Osteoblast (primary cell): Measurements from ENCODE around the gene ZNF784. TPM values are rescaled to one million over a fixed set of nuclear protein-coding genes. Genes with fewer than 3 reads are reported as not detected.

Experiments used
- DNase-seq: peaks from one replicate; pipeline ENCODE4 v3.0.0; 2011; ENCODE audit warnings: low spot score, mixed read lengths; ENCODE audit not compliant: insufficient read length; ENCODE audit errors: missing footprints
- H2AFZ ChIP-seq: 2 replicates; pipeline ENCODE4 v1.6.0; 2011; ENCODE audit warnings: mild to moderate bottlenecking, low read length
- H3K27ac ChIP-seq: 2 replicates; pipeline ENCODE4 v1.5.1; 2011; ENCODE audit warnings: mild to moderate bottlenecking, low read depth, low read length, moderate library complexity
- H3K27me3 ChIP-seq: 2 replicates; pipeline ENCODE4 v1.6.0; 2012; ENCODE audit warnings: mild to moderate bottlenecking, control low read depth, inconsistent platforms, low read length, moderate library complexity; ENCODE audit not compliant: insufficient read depth
- H3K36me3 ChIP-seq: 2 replicates; pipeline ENCODE4 v1.5.1; 2011; ENCODE audit warnings: mild to moderate bottlenecking, low read length, control low read depth, moderate library complexity; ENCODE audit not compliant: insufficient read depth
- H3K4me1 ChIP-seq: 2 replicates; pipeline ENCODE4 v1.5.1; 2011; ENCODE audit warnings: mild to moderate bottlenecking, low read length, control low read depth, moderate library complexity; ENCODE audit not compliant: insufficient read depth
- H3K4me2 ChIP-seq: 2 replicates; pipeline ENCODE4 v1.6.0; 2011; ENCODE audit warnings: mild to moderate bottlenecking, low read length; ENCODE audit not compliant: insufficient read depth
- H3K4me3 ChIP-seq: fragments of 200-600 bp; sonication (generic); 3 replicates; pipeline ENCODE4 v1.5.1; 2012; ENCODE audit warnings: mild to moderate bottlenecking, low read length, inconsistent platforms; ENCODE audit not compliant: insufficient read depth
- H3K79me2 ChIP-seq: 2 replicates; pipeline ENCODE4 v1.6.0; 2012; ENCODE audit warnings: mild to moderate bottlenecking, low read length, control low read depth, inconsistent platforms; ENCODE audit not compliant: insufficient read depth
- H3K9me3 ChIP-seq: 2 replicates; pipeline ENCODE4 v1.5.1; 2011; ENCODE audit warnings: low read depth, low read length, control low read depth
- H4K20me1 ChIP-seq: 2 replicates; pipeline ENCODE4 v1.6.0; 2012; ENCODE audit warnings: mild to moderate bottlenecking, low read length, control low read depth; ENCODE audit not compliant: insufficient read depth
- CTCF ChIP-seq: IDR thresholded peaks from 2 replicates; pipeline ENCODE4 v1.5.1; 2011; ENCODE audit warnings: mild to moderate bottlenecking, low read depth, low read length, moderate library complexity; ENCODE audit errors: extremely low read depth
- total RNA-seq: library from RNA; depleted of rRNA; stranded (reverse); fragments of >200 nt; gene quantifications from 2 replicates; pipeline ENCODE4 v1.2.3, GENCODE V29; 2012

The ZNF784 gene
- total RNA-seq, 1 donor: 8.7 TPM

- Histone ChIP-seq H3K36me3 (peaks cover 11% of the 10 kb centered on the region), H3K9me3 (peaks cover 6% of the 10 kb centered on the region), H3K27ac (peak within 1 kb of the TSS; percentile 89), H3K79me2 (peaks cover 52% of the 10 kb centered on the region), H3K27me3 (no peaks in the 10 kb centered on the region), H2AFZ (peak within 1 kb of the TSS; percentile 85), H4K20me1 (peaks cover 23% of the 10 kb centered on the region), H3K4me3 (peak within 1 kb of the TSS; percentile 97), H3K4me2 (peak within 1 kb of the TSS; percentile 100), H3K4me1 (peaks cover 16% of the 10 kb centered on the region)
- DNase-seq: peak; percentile 98
- peak; percentile 92 for TF ChIP-seq CTCF
Observed at GRCh38 chr19:55605637-55606470, 18.5 kb downstream of the ZNF784 start, which contains the start of gene ZNF865. TSS of gene ZNF865 (plus strand) at chr19:55605647. CDS start at chr19:55613619, 7,972 bp downstream.

- Histone ChIP-seq H3K4me1 (peaks cover 19% of the 10 kb centered on the region), H3K79me2 (peaks cover 51% of the 10 kb centered on the region), H2AFZ (no peak overlapping the region), H3K9me3 (peaks cover 6% of the 10 kb centered on the region), H3K36me3 (peaks cover 11% of the 10 kb centered on the region), H4K20me1 (peaks cover 23% of the 10 kb centered on the region), H3K27ac (peak overlapping the region; percentile 65), H3K4me3 (peak overlapping the region; percentile 97), H3K27me3 (no peaks in the 10 kb centered on the region), H3K4me2 (peak overlapping the region; percentile 100)
- TF ChIP-seq CTCF: no peak
- peak; percentile 100 for DNase-seq
Observed at GRCh38 chr19:55605207-55605636, 19.1 kb downstream of the ZNF784 start.

GRCh38 chr19:55603581-55604292 lies 20.6 kb downstream of the ZNF784 start:
- Histone ChIP-seq H2AFZ (no peak overlapping the region), H3K36me3 (no peaks in the 10 kb centered on the region), H3K4me3 (no peak overlapping the region), H3K4me2 (no peak overlapping the region), H4K20me1 (peaks cover 13% of the 10 kb centered on the region), H3K4me1 (peaks cover 19% of the 10 kb centered on the region), H3K27ac (no peak overlapping the region), H3K79me2 (peaks cover 38% of the 10 kb centered on the region), H3K27me3 (no peaks in the 10 kb centered on the region), H3K9me3 (no peaks in the 10 kb centered on the region)
- DNase-seq: no peak
- no peak for TF ChIP-seq CTCF

- Histone ChIP-seq H3K27me3 (no peaks in the 10 kb centered on the region), H3K4me1 (peaks cover 19% of the 10 kb centered on the region), H3K9me3 (no peaks in the 10 kb centered on the region), H3K4me2 (no peak overlapping the region), H2AFZ (no peak overlapping the region), H4K20me1 (peaks cover 13% of the 10 kb centered on the region), H3K4me3 (no peak overlapping the region), H3K79me2 (peaks cover 34% of the 10 kb centered on the region), H3K27ac (no peak overlapping the region), H3K36me3 (no peaks in the 10 kb centered on the region)
- TF ChIP-seq CTCF: no peak
- peak; percentile 62 for DNase-seq
Observed at GRCh38 chr19:55603115-55603514, 21.3 kb downstream of the ZNF784 start.
